NCI-H460 (cell line): ENCODE data around the gene IKZF2. TPM values are rescaled to one million over a fixed set of nuclear protein-coding genes. Genes with fewer than 3 reads are reported as not detected.

ENCODE experiments used
- DNase-seq: peaks from one replicate; pipeline ENCODE4 v3.0.0-alpha.2; 2016; ENCODE audit warnings: low read depth; ENCODE audit errors: extremely low read depth
- total RNA-seq: library from RNA; depleted of rRNA; stranded (reverse); fragments of >200 nt; shearing (Covaris generic); gene quantifications from 2 replicates; pipeline ENCODE4 v1.2.3, GENCODE V29; 2014

The IKZF2 gene
- total RNA-seq, 1 experiment from 2014 or later: 1.8 TPM

DNA sequence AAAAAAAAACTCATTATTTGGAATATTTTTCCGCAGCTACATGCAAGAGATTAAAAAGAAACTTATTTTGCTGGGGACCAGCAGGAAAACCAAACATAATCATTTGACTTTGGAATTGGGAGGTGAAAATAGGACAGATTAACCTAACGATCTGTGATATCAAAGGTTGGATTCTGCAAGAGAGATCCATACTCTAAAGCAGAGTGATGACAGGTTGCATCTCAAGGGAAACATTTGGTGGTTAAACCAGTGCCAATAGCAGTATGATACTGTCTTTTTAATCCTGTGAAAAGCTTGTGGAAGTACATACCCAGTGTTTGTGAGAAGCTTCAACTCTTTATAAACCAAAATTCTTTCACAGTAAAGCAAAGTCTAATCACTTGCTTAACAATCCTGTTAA is 5.3 kb upstream of the IKZF2 start:
- no peak for DNase-seq

DNA sequence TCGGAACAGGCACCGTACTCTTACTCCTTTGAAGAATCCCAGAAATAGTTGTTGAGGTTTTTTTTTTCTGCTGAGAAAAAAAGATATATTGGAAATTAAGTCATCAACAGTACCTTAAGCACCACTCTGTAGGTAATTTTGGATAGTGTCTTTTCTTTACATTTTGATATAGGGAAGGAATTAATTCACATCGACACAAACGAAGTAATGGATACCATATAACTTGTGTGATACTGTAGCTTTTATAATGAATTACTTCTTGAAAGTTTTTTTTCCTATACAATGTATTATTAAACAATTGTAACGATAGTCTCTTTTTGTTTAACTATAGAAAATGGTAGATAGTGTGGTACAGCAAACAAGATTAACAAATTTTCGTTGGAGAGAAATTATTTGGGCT is 1.5 kb upstream of the IKZF2 start:
- DNase-seq: no peak

DNA sequence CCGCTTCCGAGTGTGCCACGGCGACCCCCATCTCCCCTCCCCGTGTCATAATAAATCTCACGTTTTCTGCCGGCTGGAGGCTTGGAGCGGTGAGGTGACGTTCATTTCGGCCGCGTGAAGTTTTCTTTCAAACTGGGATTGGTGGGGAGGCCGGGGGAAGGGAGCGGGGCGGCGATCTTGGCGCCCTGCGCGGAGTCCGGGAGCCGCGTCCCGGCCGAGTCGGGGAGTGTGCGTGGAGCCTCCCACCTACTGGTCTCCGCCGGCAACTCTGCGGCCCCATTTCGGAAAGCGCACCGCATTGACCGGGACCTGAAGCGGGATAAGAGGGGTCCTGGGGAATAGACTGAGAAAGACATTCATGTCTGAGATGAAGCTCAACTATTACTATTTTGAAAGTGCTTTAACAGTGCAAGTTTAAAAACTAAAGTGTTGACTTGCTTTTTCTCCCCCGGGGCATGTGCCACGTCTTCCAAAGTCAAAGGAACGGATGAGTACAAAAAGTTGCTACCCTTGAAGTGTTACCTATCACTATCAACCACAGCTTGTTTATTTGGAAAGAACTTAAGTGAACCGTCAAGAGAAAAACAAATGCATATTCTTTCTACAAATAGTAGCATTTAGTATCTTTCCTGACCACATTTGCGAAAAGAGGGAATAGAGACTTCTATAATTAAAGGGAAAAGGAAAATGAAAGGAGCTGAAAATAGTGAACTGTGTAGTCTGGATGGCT is 818 bp upstream of the IKZF2 start:
- DNase-seq: peak; percentile 36

DNA sequence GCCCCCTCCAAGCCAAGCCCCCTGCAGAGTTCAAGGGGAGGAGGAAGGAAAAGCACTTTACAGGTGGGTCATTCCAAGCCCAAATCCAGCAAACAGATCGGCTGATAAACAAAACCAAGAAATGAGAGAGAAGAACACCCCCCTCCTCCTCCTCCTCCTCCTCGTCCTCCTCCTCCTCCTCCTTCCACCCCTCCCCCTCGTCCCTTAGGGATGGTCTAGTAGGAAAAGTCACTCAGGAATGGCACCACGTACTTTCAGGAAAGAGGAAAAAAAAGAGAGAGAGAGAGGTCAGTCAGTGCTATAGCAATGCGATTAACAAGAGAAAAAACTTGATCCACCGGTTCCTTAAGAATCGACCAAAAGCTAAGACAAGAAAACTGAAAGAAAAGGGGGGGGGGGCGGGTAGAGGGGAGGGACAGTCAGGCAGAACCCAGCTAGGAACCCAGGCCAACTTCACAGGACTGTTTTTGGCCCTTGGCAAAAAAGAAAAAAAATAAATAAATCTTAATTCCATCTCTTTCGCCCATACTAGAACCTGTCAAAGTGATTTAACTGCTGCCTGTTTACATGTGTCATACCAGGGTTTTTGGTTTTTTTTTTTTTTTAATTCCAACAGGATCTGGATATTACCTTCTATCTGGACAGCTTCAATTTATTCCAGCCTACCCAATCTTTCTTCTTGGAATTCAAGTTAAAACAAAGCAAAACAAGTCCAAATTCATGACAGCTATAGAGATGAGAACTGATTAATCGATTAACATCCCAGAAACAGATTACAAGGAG is 906 bp downstream of the IKZF2 start:
- no peak for DNase-seq

DNA sequence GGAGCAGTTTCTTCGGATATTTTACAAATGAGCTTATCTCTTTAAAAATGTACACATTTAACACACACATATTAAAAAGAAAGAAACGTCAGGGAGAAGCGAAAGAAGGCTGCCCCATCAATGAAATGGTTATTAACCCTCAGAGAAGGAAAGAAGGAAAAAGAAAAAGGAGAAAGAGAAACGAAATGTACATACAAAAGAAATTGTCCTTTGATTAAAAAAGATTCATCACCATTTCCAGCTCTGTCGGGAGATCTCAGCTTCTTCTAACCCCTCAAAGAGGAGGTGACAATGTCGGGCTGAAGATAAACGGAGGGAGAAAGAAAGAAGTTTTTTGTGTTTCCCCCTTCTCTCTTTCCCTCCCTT is 1.5 kb downstream of the IKZF2 start:
- DNase-seq: no peak

DNA sequence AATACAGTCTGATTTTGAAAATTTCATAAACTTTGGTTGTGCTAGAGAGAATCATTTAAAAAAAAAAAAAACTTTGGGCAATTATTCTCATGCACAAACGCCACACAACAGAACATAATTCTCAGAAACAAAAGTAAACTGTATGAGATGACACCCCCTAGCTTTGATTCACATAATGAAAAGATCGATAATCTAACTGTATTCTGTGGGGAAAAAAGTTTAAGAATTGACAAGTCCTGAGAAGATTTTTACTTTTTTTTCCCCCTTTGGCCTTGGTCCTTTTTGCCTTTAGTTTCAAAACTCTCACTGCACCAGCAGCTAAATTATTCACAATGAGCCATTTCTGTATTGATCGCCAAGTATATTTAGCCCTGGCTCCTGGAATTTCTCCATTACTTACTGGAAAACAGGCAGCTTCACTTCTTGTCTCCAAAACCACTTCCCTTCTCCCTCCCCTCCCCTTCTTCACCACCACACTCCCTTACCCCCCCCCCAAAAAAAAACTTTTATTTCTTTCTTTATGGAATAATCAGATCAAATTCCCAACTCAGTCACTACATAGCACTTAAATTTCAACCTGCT is 2.0 kb downstream of the IKZF2 start:
- no peak for DNase-seq

DNA sequence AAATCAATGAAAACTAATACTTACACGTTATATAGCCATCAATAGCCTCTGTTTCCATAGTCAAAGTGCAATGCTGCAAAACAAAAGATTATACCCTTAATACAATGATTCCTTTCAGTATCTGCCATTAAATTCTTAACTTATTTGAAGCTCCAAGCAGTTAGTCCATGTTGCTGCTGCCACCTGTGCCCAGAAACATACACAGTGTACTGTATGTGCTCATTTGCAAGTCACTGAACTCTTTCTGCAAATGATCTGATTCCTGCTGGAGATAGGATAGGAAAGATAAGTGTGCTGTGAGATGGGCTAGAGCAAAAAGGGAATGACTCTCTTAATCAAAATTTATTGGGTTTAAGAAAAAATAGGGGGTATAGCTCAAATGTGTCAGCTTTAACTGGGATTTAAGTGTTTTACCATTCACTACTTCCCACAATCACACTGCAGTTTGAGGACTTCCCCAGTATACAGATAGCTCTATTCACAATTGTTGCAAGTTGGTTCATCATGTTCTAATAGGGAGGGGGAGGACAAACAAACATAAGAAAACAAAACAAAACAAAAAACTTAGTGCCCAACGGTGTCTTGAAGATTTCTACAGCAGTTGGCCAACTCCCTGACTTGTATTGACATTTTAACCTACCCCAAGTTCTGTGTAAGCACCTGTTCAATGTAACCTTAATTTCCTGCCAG is 2.7 kb downstream of the IKZF2 start:
- no peak for DNase-seq

DNA sequence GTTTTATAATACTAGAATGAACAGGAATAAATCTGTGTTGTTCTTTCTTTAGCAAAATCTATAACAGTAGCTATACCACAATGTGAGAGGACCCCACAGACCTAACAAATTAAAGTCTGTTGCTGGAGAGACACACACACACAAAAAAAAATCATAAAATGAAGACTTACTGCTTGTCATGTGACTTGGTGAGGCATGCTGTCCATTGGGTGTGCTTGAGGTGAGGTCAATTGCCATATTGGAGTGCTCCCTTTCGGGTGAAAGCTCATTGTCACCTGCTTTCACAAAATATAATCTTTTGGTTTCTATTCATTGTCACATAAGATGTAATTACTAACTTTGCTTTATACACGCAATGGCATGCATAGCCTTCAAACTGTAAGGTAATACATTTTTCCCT is 3.9 kb downstream of the IKZF2 start:
- no peak for DNase-seq

DNA sequence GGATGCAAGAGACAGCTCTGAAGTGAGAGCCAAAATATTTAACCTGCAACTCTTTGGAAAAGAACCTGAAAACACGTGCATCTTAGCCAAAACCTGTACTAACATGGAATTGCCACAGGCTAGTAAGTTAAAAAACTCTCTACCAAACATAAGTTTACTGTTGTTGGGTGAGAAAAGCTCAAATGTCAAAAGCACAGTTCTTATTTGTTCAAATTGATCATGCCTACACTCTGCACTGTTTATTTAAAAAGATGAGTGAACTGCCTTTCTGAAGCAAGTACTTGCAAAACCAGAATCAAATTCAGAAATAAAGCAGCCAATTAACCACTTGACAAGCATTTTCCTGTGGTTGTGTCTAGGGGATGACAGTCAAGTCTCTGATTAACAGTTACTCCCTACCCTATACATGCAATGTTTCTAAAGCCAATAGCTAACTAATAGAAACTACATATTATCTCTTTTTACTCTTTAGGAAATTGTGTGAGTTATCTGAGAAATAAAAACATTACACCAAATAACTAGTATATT is 5.6 kb downstream of the IKZF2 start:
- no peak for DNase-seq

DNA sequence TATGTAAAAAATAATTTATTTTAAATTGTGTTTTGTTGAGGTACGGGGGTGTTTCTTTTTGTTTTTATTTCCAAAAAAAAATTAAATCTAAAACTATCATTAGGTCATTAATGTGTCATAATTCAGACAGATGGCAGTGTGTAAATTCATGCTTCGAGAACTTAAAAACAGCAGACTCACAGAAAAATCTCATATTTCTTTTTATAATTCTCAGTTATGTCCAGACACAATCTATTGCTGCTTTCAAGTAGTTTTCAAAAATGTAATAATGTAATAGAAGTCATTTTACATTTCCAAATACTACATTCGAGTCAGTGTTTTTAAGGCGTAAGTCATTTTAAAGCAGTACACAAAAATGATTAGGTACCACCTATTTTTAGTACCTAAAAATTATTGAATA is 14.3 kb downstream of the IKZF2 start:
- no peak for DNase-seq

DNA sequence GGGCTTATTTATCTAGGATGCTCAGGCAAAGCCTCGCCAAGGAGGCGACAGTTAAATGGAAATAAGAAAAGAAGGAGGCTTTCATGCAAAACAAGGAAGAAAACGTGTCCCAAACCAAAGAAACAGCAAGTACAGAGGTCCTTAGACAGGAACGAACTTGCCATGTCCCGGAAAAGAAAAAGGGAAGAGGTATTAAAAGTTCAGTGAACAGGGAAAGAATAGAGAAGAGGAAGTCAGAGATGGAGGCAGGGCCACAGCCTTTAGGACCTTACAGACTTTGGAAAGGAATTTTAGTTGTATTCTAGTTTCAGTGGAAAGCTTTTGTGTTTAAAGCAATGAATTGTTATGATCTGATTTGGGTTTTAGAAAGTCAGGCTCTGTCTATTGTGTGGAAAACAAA is 22.1 kb downstream of the IKZF2 start:
- DNase-seq: no peak

DNA sequence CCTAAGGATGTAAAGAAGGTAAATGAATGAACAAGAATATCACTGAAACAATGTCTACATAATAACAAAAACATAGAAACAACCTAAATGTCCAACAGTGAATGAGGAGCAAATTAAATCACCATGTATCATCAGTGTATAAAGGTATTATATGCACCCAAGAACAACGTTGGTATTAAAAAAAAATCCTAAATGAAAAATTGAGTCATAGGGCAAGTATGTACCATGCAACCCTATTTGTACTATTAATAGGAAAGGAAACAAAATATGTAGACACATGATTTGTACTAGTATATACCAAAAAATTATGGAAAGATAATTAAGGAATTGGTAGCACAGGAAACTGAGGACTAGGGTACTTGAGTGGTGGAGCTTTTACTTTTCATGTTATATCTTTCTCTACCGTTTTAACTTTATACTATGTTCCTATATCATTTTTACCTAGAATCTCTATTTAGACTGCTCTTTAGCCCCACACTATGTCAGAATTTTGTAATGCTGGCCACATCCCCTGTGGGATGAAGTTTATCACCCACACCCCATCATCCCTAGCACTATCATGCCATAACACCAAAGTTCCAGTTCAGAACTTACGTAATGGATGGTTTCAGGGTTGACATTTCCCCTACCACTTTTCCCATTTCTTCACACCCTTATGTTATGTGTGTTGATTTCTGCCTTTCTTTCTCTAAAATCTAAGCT is 25.6 kb downstream of the IKZF2 start:
- DNase-seq: no peak

DNA sequence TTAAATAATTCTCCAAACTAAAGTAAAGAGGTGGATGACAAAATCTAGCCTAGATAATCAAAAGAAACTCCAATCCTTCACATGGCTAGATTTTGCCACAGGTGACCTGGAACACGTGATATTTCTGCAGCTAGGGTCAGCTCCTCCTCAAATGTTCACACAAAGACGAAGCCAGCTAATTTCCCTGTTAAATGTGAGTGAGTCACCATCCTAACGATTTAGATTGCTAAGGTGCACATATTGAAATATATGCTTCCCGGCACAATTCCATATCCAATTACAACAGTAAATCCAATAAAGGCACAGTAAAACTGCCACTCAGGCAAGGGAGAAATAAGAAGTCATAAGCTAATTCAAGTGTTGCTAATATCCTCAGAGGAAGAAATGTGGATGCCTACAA is 28.7 kb downstream of the IKZF2 start:
- no peak for DNase-seq

DNA sequence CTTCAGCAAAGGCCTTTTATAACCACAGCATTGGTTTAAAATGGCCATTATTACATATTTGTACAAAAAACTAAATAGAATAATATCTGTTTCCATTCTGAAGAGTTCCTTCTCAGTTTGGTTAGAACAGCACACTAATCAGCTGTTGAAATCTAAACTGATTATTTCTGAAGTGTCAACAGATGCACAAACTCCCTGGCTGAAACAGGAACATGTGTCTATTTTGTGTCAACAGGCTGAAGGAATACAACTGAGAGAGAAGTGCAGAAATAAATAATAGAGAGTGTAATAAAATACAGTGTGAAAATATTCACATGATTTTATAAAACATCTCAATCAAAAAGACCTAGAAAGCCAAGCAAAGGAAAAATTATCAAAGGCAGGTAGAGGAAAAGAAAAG is 29.7 kb downstream of the IKZF2 start:
- no peak for DNase-seq

DNA sequence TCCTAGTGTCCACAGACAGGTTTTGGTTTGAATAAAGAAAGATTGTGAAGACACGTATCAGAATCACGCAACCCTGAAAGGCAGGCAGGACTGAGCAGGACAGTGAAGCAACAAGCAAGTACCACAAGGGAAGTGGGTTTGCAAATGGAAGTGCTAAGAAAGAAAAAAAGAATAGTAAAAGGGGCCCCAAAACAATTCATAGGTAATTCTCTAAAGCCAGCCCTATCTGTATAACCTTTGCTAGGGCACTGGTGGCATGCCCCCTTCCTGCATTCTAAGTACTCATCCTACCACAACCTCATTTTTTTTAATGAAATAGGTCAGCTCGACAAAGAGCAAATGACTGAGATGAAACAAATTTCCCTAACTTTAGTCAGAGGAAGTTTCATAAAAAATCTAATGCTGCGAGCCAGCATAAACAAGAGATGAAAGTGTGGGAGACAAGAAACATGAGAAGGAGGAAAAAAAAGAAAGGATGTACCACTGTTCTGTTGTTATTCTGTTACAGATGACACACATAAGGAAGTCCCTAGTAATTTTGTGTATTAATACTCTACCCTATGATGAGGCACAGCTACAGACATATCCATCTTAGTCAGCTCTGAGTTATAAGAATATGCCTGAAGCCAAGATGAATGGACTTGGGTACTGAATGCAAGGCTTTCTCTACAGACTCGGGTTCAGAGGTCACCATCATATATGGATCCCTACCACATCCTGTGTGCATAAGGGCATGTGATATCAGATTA is 32.2 kb downstream of the IKZF2 start:
- DNase-seq: no peak

DNA sequence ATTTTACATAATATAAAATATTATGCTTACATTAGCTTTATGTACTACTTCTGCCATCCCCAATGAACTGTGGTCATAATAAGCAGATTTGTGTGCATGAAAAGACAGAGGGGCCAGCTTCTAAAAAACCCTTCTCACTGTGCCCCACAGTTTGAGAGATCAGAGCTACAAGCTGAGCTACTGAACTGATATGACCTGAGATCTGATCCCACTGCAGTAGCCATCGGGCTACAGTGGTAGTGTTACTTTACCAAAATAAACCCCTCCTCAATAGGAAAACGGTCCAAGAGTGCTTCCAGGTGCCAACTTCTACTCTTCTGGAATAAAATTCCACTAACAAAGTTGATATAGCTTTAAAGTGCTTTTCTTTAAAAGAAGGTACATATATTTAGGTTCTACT is 43.1 kb downstream of the IKZF2 start:
- no peak for DNase-seq

DNA sequence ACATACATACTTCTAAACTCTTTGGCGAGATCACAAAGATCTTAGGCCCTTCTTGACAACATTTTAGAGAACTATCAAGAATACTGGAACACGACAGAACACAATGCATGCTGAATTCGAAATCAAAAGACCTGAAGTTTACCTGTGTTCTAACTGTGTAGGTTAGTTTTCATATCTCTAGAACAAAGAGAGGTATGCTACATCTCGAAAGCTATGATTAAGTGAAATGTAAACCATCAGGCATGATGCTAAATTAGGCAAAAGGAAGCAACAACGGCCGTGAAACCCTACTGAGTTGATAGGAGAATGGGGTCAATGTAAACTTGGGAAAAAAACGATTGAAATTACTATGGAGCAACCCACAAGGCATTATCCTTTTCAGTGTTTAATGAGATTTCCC is 43.7 kb downstream of the IKZF2 start:
- no peak for DNase-seq

DNA sequence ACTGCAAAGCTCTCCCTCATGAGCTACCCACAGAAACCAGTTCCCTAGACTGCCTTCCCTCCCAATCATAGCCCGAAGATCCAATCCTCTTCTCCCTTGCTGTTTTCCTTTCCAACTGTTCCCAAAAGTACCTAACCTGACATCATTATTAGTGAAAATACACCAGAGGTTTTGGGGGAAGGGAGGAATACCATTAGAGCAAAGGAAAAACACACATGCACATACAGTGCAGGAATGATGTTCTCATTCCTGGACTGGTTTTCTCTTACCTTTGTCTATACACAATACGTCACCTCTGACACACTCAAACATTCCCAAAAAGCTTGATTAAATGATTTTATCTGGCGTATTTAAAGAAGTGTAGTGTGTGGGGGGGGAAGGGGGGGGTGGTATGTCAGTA is 46.2 kb downstream of the IKZF2 start:
- DNase-seq: no peak

DNA sequence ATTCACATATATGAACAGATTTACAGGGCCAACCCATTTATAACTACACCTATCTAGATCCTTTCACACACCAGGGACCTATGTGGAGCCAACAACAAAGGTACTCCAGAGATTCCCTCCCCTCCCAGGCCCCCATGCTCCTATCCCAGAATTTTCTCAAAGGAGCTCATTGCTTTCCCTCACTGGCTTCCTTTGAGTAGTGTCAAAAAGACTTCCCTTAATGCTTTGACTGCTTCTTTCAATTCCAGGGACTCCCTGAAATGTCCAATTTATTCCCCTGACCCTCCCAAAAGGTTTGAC is 46.6 kb downstream of the IKZF2 start:
- DNase-seq: no peak
